Endodermal cell (in vitro differentiated cells): ENCODE measurements around the gene PRR5L. TPM values are rescaled to one million over a fixed set of nuclear protein-coding genes. Genes with fewer than 3 reads are reported as not detected.
A peak's percentile ranks its signal among the peaks of the same experiment; 100 is the strongest.

Experiments
- DNase-seq: peaks from one replicate; pipeline ENCODE4 v3.0.0-alpha.2; 2017
- H3K27ac ChIP-seq: 2 replicates; pipeline ENCODE4 v1.5.1; 2013; ENCODE audit warnings: mild to moderate bottlenecking, low read depth, low read length, moderate library complexity
- H3K27me3 ChIP-seq: 2 replicates; pipeline ENCODE4 v1.6.1; 2013; ENCODE audit warnings: mild to moderate bottlenecking, low read length, moderate library complexity; ENCODE audit not compliant: insufficient read depth, control insufficient read depth, poor library complexity, severe bottlenecking
- H3K36me3 ChIP-seq: 2 replicates; pipeline ENCODE4 v1.7.0; 2013; ENCODE audit warnings: mild to moderate bottlenecking, low read length, moderate library complexity; ENCODE audit not compliant: control insufficient read depth, insufficient read depth
- H3K4me1 ChIP-seq: one replicate; pipeline ENCODE4 v1.7.0; 2013; ENCODE audit warnings: low read length; ENCODE audit not compliant: control insufficient read depth, insufficient read depth
- H3K4me3 ChIP-seq: 2 replicates; pipeline ENCODE4 v1.5.1; 2013; ENCODE audit warnings: mild to moderate bottlenecking, low read length, moderate library complexity
- H3K9ac ChIP-seq: 2 replicates; pipeline ENCODE4 v1.6.1; 2013; ENCODE audit warnings: mild to moderate bottlenecking, low read length, moderate library complexity; ENCODE audit not compliant: poor library complexity, severe bottlenecking; ENCODE audit errors: extremely low read depth
- H3K9me3 ChIP-seq: 2 replicates; pipeline ENCODE4 v1.6.1; 2013; ENCODE audit warnings: mild to moderate bottlenecking, low read length, moderate library complexity; ENCODE audit not compliant: control insufficient read depth
- H3K27ac Mint-ChIP-seq: 2 replicates; pipeline ENCODE4 v1.8.0; 2020; ENCODE audit warnings: mixed read lengths
- H3K27me3 Mint-ChIP-seq: 2 replicates; pipeline ENCODE4 v1.8.0; 2021; ENCODE audit warnings: mild to moderate bottlenecking, mixed read lengths; ENCODE audit not compliant: insufficient read depth
- H3K36me3 Mint-ChIP-seq: 2 replicates; pipeline ENCODE4 v1.8.0; 2020; ENCODE audit warnings: low read depth, mixed read lengths
- H3K4me1 Mint-ChIP-seq: 2 replicates; pipeline ENCODE4 v1.8.0; 2020; ENCODE audit warnings: mixed read lengths
- H3K4me3 Mint-ChIP-seq: 2 replicates; pipeline ENCODE4 v1.8.0; 2020; ENCODE audit warnings: mild to moderate bottlenecking, moderate library complexity, mixed read lengths
- H3K9me3 Mint-ChIP-seq: 2 replicates; pipeline ENCODE4 v1.8.0; 2020; ENCODE audit warnings: mild to moderate bottlenecking, mixed read lengths
- WGBS, 2 experiments: methylation state at CpG; one replicate each; pipeline versions ENCODE4 v1.1.5 to v1.1.7; 2013; ENCODE audit warnings: missing lambda C conversion rate in 2 of 2, mixed read lengths in 1 of 2; ENCODE audit not compliant: insufficient coverage in 1 of 2, insufficient read length in 1 of 2; 5-methylcytosine and 5-hydroxymethylcytosine counted together
- total RNA-seq, 2 donors: library from RNA; stranded (reverse); fragmentation: NEBNext Ultra II Directional in 1 of 2; extraction: Animal tissue kit (Norgen Biotek cat#: 25700) in 1 of 2; gene quantifications; 2 replicates in 1 of 2; 3 replicates in 1 of 2; pipeline ENCODE4 v1.2.1, GENCODE V29; 2021
- TF ChIP-seq, protein P1 (sequence below): fragments of 200-600 bp; sonication (generic); conservative IDR thresholded peaks from 2 replicates; pipeline ENCODE4 v1.5.0; 2021; ENCODE audit warnings: antibody characterized with exemption, mild to moderate bottlenecking

The PRR5L gene
- total RNA-seq, 2 donors from 2014 or later: 5.3 to 7.2 TPM

DNA sequence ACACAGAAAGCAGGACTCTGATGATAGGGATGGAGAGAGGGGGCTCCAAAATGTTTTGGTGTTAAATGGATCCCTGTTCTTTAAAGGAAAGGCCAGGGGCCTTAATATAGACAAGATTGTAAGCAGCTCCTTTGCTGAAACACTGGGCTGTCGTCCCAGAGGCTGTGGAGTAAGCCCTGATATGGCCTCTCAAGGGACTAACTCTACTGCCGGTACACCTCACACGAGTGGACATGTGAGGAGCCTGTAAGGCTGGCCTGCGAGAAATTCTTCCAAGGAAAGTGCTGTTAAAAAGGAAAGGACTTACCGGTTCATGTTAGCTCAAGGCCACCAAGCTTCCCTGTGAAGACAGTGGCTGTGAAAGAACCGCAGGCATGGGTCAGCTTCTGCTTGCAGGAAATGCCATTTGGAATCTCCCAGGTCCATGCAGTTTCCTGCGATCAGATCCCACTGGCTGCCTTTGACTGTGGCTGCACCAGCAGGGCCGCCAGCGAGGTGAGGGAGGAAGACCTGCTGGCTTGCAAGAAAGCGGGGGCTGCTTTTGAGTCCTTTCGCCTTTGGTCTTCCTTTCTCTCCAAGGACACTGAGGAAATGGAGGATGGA, 106.6 kb downstream of the PRR5L start:
- Mint-ChIP-seq H3K4me3 (no peak overlapping the region), H3K27me3 (peaks cover under 1% of the 10 kb centered on the region), H3K4me1 (no peaks in the 10 kb centered on the region), H3K27ac (no peak overlapping the region), H3K9me3 (no peaks in the 10 kb centered on the region), H3K36me3 (peaks cover 5% of the 10 kb centered on the region)
- H3K9ac ChIP-seq: no peak overlapping the region
- H3K9me3 ChIP-seq: no peaks in the 10 kb centered on the region
- TF ChIP-seq, protein P1, sequence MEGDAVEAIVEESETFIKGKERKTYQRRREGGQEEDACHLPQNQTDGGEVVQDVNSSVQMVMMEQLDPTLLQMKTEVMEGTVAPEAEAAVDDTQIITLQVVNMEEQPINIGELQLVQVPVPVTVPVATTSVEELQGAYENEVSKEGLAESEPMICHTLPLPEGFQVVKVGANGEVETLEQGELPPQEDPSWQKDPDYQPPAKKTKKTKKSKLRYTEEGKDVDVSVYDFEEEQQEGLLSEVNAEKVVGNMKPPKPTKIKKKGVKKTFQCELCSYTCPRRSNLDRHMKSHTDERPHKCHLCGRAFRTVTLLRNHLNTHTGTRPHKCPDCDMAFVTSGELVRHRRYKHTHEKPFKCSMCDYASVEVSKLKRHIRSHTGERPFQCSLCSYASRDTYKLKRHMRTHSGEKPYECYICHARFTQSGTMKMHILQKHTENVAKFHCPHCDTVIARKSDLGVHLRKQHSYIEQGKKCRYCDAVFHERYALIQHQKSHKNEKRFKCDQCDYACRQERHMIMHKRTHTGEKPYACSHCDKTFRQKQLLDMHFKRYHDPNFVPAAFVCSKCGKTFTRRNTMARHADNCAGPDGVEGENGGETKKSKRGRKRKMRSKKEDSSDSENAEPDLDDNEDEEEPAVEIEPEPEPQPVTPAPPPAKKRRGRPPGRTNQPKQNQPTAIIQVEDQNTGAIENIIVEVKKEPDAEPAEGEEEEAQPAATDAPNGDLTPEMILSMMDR: no peak
- 91 to 97% methylated on average over 5 to 11 of the region's 11 CpGs for WGBS, 2 experiments
- no peak for DNase-seq
- H3K27me3 ChIP-seq: no peaks in the 10 kb centered on the region
- H3K4me3 ChIP-seq: no peak overlapping the region
- peaks cover 13% of the 10 kb centered on the region for H3K36me3 ChIP-seq
- no peaks in the 10 kb centered on the region for H3K4me1 ChIP-seq
- no peak overlapping the region for H3K27ac ChIP-seq

DNA sequence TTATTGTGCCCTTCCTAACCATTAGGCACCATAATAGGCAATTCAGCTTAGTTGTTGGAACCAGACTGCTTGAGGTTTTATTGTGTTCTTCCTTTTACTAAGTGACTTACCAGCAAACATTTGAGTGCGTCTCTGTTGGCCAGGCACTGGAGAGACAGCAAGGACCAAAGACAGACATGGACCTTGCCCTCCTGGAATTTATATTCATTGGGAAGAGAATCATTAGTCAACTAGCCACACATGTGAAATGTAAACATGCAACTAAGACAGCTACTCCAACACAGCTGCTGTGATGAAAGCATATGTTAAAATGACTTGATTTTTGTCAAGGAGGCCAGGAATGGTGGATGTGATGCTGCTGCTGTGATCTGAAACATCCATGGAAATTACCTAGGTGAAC, 107.6 kb downstream of the PRR5L start:
- WGBS, 2 experiments: 93% methylated on average over 1 of the region's 1 CpG; no CpG with 5 or more reads in 1 of the 2 experiments
- H3K36me3 ChIP-seq: peaks cover 13% of the 10 kb centered on the region
- no peaks in the 10 kb centered on the region for H3K9me3 Mint-ChIP-seq
- no peaks in the 10 kb centered on the region for H3K27me3 ChIP-seq
- H3K27ac Mint-ChIP-seq: no peak overlapping the region
- peaks cover 5% of the 10 kb centered on the region for H3K27me3 Mint-ChIP-seq
- H3K4me3 ChIP-seq: no peak overlapping the region
- peak; percentile 7 for DNase-seq
- H3K27ac ChIP-seq: no peak overlapping the region
- no peak overlapping the region for H3K4me3 Mint-ChIP-seq
- no peak overlapping the region for H3K9ac ChIP-seq
- H3K4me1 Mint-ChIP-seq: peaks cover 2% of the 10 kb centered on the region
- H3K4me1 ChIP-seq: no peaks in the 10 kb centered on the region
- H3K9me3 ChIP-seq: no peaks in the 10 kb centered on the region
- H3K36me3 Mint-ChIP-seq: peaks cover 5% of the 10 kb centered on the region
- TF ChIP-seq, protein P1: no peak

DNA sequence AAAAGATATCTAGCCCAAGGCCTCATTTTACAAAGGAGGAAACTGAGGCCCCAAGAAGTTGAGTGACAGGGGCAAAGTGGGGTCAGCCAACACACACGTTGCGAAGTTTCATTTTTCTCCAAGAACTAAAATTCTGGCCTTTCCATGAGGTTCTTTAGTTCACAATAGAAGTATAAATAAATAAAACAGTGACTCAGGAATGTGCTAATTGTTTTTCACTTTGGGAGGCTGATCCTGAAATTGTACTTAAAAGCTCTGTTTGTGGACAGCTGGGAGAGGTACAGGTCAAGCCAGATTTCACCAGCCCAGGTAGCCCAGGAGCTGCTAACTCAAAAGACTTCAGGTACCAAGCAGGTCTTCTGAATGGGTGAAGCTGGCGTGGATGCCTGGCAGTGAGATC, 108.7 kb downstream of the PRR5L start:
- no peaks in the 10 kb centered on the region for H3K9me3 Mint-ChIP-seq

More for the DNA sequence above, 108.7 kb downstream of the PRR5L start:
- Mint-ChIP-seq H3K27me3 (peaks cover 15% of the 10 kb centered on the region), H3K27ac (no peak overlapping the region), H3K4me1 (peaks cover 7% of the 10 kb centered on the region), H3K36me3 (peaks cover 5% of the 10 kb centered on the region), H3K4me3 (no peak overlapping the region)
- H3K36me3 ChIP-seq: peaks cover 13% of the 10 kb centered on the region
- H3K4me1 ChIP-seq: no peaks in the 10 kb centered on the region
- WGBS, 2 experiments: 96% methylated on average over 3 of the region's 3 CpGs; no CpG with 5 or more reads in 1 of the 2 experiments
- TF ChIP-seq, protein P1: no peak
- no peak overlapping the region for H3K27ac ChIP-seq
- H3K4me3 ChIP-seq: no peak overlapping the region
- no peaks in the 10 kb centered on the region for H3K27me3 ChIP-seq
- H3K9me3 ChIP-seq: no peaks in the 10 kb centered on the region
- H3K9ac ChIP-seq: no peak overlapping the region
- DNase-seq: peak; percentile 6
